Measurements from ENCODE around the gene ZNF687.

- TF ChIP-seq, protein P1, sequence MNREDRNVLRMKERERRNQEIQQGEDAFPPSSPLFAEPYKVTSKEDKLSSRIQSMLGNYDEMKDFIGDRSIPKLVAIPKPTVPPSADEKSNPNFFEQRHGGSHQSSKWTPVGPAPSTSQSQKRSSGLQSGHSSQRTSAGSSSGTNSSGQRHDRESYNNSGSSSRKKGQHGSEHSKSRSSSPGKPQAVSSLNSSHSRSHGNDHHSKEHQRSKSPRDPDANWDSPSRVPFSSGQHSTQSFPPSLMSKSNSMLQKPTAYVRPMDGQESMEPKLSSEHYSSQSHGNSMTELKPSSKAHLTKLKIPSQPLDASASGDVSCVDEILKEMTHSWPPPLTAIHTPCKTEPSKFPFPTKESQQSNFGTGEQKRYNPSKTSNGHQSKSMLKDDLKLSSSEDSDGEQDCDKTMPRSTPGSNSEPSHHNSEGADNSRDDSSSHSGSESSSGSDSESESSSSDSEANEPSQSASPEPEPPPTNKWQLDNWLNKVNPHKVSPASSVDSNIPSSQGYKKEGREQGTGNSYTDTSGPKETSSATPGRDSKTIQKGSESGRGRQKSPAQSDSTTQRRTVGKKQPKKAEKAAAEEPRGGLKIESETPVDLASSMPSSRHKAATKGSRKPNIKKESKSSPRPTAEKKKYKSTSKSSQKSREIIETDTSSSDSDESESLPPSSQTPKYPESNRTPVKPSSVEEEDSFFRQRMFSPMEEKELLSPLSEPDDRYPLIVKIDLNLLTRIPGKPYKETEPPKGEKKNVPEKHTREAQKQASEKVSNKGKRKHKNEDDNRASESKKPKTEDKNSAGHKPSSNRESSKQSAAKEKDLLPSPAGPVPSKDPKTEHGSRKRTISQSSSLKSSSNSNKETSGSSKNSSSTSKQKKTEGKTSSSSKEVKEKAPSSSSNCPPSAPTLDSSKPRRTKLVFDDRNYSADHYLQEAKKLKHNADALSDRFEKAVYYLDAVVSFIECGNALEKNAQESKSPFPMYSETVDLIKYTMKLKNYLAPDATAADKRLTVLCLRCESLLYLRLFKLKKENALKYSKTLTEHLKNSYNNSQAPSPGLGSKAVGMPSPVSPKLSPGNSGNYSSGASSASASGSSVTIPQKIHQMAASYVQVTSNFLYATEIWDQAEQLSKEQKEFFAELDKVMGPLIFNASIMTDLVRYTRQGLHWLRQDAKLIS (CRISPR knock-in tag; IDR thresholded peaks at IDR 0.05; ENCODE audit: borderline replicate concordance): no peak
- TF ChIP-seq CTCF (IDR thresholded peaks at IDR 0.05): no peak
- no peak for TF ChIP-seq FOXJ3 (CRISPR knock-in tag; IDR thresholded peaks at IDR 0.05; ENCODE audit: borderline replicate concordance)
- no peak for TF ChIP-seq IRF2 (CRISPR knock-in tag; IDR thresholded peaks at IDR 0.05; ENCODE audit: borderline replicate concordance, low read depth)
- TF ChIP-seq TCF7 (CRISPR knock-in tag; IDR thresholded peaks at IDR 0.05; ENCODE audit: low read depth): no peak
- TF ChIP-seq FOXP1 (CRISPR knock-in tag; IDR thresholded peaks at IDR 0.05; ENCODE audit: borderline replicate concordance): no peak
- TF ChIP-seq ESRRA (CRISPR knock-in tag; IDR thresholded peaks at IDR 0.05; ENCODE audit: borderline replicate concordance): no peak
- TF ChIP-seq JUN (CRISPR knock-in tag; IDR thresholded peaks at IDR 0.05): no peak
- TF ChIP-seq E2F5 (CRISPR knock-in tag; IDR thresholded peaks at IDR 0.05): no peak
- TF ChIP-seq ATF1 (CRISPR knock-in tag; IDR thresholded peaks at IDR 0.05): no peak
These were observed 44.2 kb upstream of the ZNF687 start for GRCh38 chr1:151237678-151238466.
